ENCODE data around the gene SLC22A6.

DNA sequence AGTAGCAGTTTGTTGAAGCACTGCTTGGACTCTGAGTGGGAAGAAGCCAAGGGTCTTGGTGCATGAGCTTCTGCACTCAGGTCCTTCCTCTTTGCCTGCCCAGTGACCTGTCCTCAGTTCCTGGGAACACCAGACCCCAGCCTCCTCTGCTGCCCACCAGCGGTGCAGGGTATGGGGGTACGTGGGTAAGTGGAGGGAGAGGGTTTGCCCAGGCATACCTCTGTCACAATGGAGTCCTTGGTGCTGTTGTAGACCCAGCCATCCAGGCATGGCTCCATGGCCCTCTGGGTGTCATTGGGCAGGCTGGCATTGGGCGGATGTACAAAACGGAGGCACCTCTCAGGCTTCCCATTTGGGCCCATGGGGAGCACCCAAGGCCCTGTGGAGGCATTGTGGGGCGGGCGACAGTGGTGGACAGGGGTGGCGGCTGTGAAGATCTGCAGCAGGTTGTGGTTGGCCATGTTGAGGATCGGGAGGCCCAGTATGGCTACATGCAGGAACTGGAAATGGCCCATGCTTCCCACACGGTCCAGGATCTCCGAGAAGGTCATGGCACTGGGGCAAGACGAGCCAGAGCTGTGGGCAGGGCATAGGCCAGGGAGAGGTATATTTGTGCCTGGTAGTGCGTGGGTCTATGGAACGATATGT is 29.8 kb upstream of the SLC22A6 start:
- TF ChIP-seq CTCF (IDR thresholded peaks at IDR 0.05; ENCODE audit: low read length) (no peak), EZH2 (IDR thresholded peaks at IDR 0.05; ENCODE audit: borderline replicate concordance, low read length) (no peak)

Data from OCI-LY1 (cell line).